Liver (tissue), 9 donors: ENCODE measurements around the gene PLXNB1. TPM values are rescaled to one million over a fixed set of nuclear protein-coding genes. Genes with fewer than 3 reads are reported as not detected.
"Not testable (repeated sequence)": the region's sequence is repeated elsewhere in the genome, so short reads cannot be mapped to it uniquely, and the experiment has no call there.

ENCODE experiments used
- DNase-seq: peaks from one replicate; pipeline ENCODE4 v3.0.0-alpha.2; 2017; ENCODE audit warnings: low spot score
- H3K27ac ChIP-seq, 2 donors: one replicate each; pipeline ENCODE4 v1.7.0; 2013; ENCODE audit warnings: inconsistent platforms in 2 of 2, low read length in 2 of 2, control low read depth in 1 of 2, low read depth in 1 of 2, mild to moderate bottlenecking in 1 of 2
- H3K27me3 ChIP-seq, 4 donors: one replicate each; pipeline versions ENCODE4 v1.6.1 to v1.7.0; 2013; ENCODE audit warnings: low read length in 3 of 4, inconsistent platforms in 1 of 4, mild to moderate bottlenecking in 1 of 4, moderate library complexity in 1 of 4; ENCODE audit not compliant: control insufficient read depth in 4 of 4, insufficient read depth in 4 of 4
- H3K36me3 ChIP-seq, 4 donors: one replicate each; pipeline versions ENCODE4 v1.6.1 to v1.7.0; 2013; ENCODE audit warnings: low read length in 3 of 4, mild to moderate bottlenecking in 3 of 4, low read depth in 1 of 4, moderate library complexity in 1 of 4; ENCODE audit not compliant: control insufficient read depth in 4 of 4, insufficient read depth in 3 of 4
- H3K4me1 ChIP-seq, 4 donors: one replicate each; pipeline versions ENCODE4 v1.6.1 to v1.7.0; 2013; ENCODE audit warnings: low read length in 3 of 4, mild to moderate bottlenecking in 3 of 4, moderate library complexity in 1 of 4; ENCODE audit not compliant: control insufficient read depth in 4 of 4, insufficient read depth in 4 of 4
- H3K4me3 ChIP-seq, 3 donors: one replicate each; pipeline versions ENCODE4 v1.6.1 to v1.7.0; 2013; ENCODE audit warnings: low read length in 3 of 3, control low read depth in 1 of 3, low read depth in 1 of 3, mild to moderate bottlenecking in 1 of 3
- H3K9ac ChIP-seq, 2 donors: one replicate each; pipeline ENCODE4 v1.7.0; 2013; ENCODE audit warnings: low read length in 2 of 2, mild to moderate bottlenecking in 2 of 2, moderate library complexity in 2 of 2, control low read depth in 1 of 2, low read depth in 1 of 2
- H3K9me3 ChIP-seq, 4 donors: one replicate each; pipeline versions ENCODE4 v1.6.1 to v1.7.0; 2013; ENCODE audit warnings: low read length in 3 of 4; ENCODE audit not compliant: control insufficient read depth in 4 of 4
- EGR1 ChIP-seq, 2 donors: IDR thresholded peaks; 2 replicates each; pipeline ENCODE4 v1.6.1; 2016 to 2018; ENCODE audit warnings: antibody characterized with exemption in 2 of 2, low read depth in 2 of 2
- FOXA1 ChIP-seq: IDR thresholded peaks from 2 replicates; pipeline ENCODE4 v1.6.1; 2016; ENCODE audit warnings: antibody characterized with exemption
- FOXA2 ChIP-seq: IDR thresholded peaks from 2 replicates; pipeline ENCODE4 v1.6.1; 2016; ENCODE audit warnings: antibody characterized with exemption
- GABPA ChIP-seq, 2 donors: IDR thresholded peaks in 1 of 2; conservative IDR thresholded peaks in 1 of 2; 2 replicates each; pipeline ENCODE4 v1.6.1; 2016; ENCODE audit warnings: antibody characterized with exemption in 2 of 2, mild to moderate bottlenecking in 1 of 2, moderate library complexity in 1 of 2
- HNF4A ChIP-seq, 2 donors: conservative IDR thresholded peaks; 2 replicates each; pipeline ENCODE4 v1.6.1; 2016; ENCODE audit warnings: antibody characterized with exemption in 2 of 2, mild to moderate bottlenecking in 2 of 2
- HNF4G ChIP-seq: IDR thresholded peaks from 2 replicates; pipeline ENCODE4 v1.6.1; 2016; ENCODE audit warnings: antibody characterized with exemption
- JUND ChIP-seq, 2 donors: IDR thresholded peaks; 2 replicates each; pipeline ENCODE4 v1.6.1; 2016; ENCODE audit warnings: antibody characterized with exemption in 2 of 2
- NR2F2 ChIP-seq: IDR thresholded peaks from 2 replicates; pipeline ENCODE4 v1.6.1; 2016; ENCODE audit warnings: antibody characterized with exemption
- RAD21 ChIP-seq, 2 donors: IDR thresholded peaks; 2 replicates each; pipeline ENCODE4 v1.6.1; 2016; ENCODE audit warnings: antibody characterized with exemption in 2 of 2, mild to moderate bottlenecking in 2 of 2
- RXRA ChIP-seq, 2 donors: IDR thresholded peaks; 2 replicates each; pipeline ENCODE4 v1.6.1; 2017 to 2018; ENCODE audit warnings: antibody characterized with exemption in 2 of 2, mild to moderate bottlenecking in 1 of 2
- SP1 ChIP-seq: IDR thresholded peaks from 2 replicates; pipeline ENCODE4 v1.6.1; 2018; ENCODE audit warnings: antibody characterized with exemption, mild to moderate bottlenecking
- TAF1 ChIP-seq: conservative IDR thresholded peaks from 2 replicates; pipeline ENCODE4 v1.6.1; 2016; ENCODE audit warnings: antibody characterized with exemption, mild to moderate bottlenecking
- YY1 ChIP-seq: IDR thresholded peaks from 2 replicates; pipeline ENCODE4 v1.6.1; 2016; ENCODE audit warnings: antibody characterized with exemption, mild to moderate bottlenecking
- WGBS: extraction: QIAGEN DNeasy Blood & Tissue Kit; methylation state at CpG from one replicate; pipeline ENCODE4 v1.1.7; 2013; 5-methylcytosine and 5-hydroxymethylcytosine counted together
- polyA plus RNA-seq, 2 donors: library from polyadenylated mRNA; stranded (reverse) in 1 of 2; unstranded in 1 of 2; fragments of 200-250 nt in 1 of 2; fragments of >200 nt in 1 of 2; fragmentation: Nextera tagmentation in 1 of 2; extraction: Ambion mirVana in 1 of 2; gene quantifications; one replicate each; pipeline versions ENCODE4 v1.2.1 to v1.2.3, GENCODE V29; 2013 to 2015
- total RNA-seq, 2 donors: library from RNA; depleted of rRNA; stranded (reverse); fragments of >200 nt; gene quantifications; one replicate each; pipeline ENCODE4 v1.2.3, GENCODE V29; 2014
- TF ChIP-seq, protein P1 (sequence below): IDR thresholded peaks from 2 replicates; pipeline ENCODE4 v1.6.1; 2016; ENCODE audit warnings: antibody characterized with exemption
- TF ChIP-seq, protein P2 (sequence below): fragments of 150-350 bp; IDR thresholded peaks from 2 replicates; pipeline ENCODE4 v1.5.1; 2017; ENCODE audit warnings: improper control_type of control experiment, low read depth, low read length; ENCODE audit not compliant: missing input control
- TF ChIP-seq, protein P3 (sequence below): IDR thresholded peaks from 2 replicates; pipeline ENCODE4 v1.6.1; 2016; ENCODE audit warnings: antibody characterized with exemption
- TF ChIP-seq, protein P4 (sequence below): IDR thresholded peaks from 2 replicates; pipeline ENCODE4 v1.6.1; 2016; ENCODE audit warnings: antibody characterized with exemption
- TF ChIP-seq, protein P5 (sequence below): IDR thresholded peaks from 2 replicates; pipeline ENCODE4 v1.6.1; 2016; ENCODE audit warnings: antibody characterized with exemption, mild to moderate bottlenecking
- donor health status: healthy.
- donor health status: healthy.
- donor health status: healthy.
- donor health status: healthy.
- donor health status: healthy.

The PLXNB1 gene
- total and polyA plus RNA-seq, 4 donors = 38.1 to 204 (median 72.9) TPM

DNA sequence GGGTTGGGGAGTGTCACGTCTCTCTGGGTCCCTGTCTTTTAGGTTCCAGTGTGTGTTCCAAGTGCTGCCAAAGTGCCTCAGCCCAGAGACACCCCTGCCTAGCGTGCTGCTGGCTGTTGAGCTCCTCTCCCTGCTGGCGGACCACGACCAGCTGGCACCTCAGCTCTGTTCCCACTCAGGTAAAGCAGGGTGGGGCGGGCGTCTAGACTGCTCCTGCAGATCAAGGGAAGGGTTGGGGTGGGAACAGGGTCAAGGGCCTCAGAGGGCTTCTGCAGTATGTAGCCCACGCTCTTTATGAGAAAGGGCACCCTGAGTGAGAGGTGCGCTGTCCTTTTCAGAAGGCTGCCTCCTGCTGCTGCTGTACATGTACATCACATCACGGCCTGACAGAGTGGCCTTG is 33.8 kb upstream of the PLXNB1 start (continued):
- no peak for TF ChIP-seq RAD21 (IDR thresholded peaks at IDR 0.05)
- TF ChIP-seq SP1 = no peak
- no peak for TF ChIP-seq GABPA (IDR thresholded peaks at IDR 0.05 in 1 of 2, conservative IDR thresholded peaks at IDR 0.05 in 1 of 2)

DNA sequence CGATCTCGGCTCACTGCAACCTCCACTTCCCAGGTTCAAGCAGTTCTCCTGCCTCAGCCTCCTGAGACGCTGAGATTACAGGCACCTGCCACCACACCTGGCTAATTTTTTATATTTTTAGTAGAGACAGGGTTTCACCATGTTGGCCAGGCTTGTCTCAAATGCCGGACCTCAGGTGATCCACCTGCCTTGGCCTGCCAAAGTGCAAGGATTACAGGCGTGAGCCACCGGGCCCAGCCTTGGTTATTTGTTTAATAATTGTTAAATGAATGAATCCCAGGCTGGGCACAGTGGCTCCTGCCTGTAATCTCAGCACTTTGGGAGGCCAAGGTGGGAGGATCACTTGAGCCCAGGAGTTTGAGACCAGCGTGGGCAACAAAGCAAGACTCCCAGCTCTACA is 31.9 kb upstream of the PLXNB1 start:
- H3K27me3 ChIP-seq, H3K4me3 ChIP-seq, H3K9ac ChIP-seq, DNase-seq, H3K27ac ChIP-seq, H3K9me3 ChIP-seq: not testable (repeated sequence)
- peaks cover 6 to 34% (median 31%) of the 10 kb centered on the region in 4 donors for H3K36me3 ChIP-seq
- WGBS = 83% methylated on average over 7 of the region's 7 CpGs
- peaks cover 0 to 18% (median 7%) of the 10 kb centered on the region in 4 donors for H3K4me1 ChIP-seq

DNA sequence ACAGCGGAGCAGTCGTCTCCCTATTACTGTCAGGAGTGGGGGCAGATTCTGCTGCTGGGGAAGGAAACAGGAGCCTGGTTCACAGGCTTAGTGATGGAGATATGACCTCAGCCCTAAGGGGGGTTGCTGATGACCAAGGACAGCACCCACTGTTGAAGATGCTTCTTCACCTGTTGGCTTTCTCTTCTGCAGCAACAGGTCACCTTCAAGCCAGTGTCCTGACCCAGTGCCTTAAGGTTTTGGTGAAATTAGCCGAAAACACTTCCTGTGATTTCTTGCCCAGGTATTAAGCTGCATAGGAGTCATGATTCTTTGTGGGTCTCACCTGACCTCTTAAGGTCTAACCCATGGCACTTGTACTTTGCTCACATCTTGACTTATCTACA is 30.6 kb upstream of the PLXNB1 start:
- no peak overlapping the region for H3K4me3 ChIP-seq
- H3K9ac ChIP-seq = no peak overlapping the region
- H3K27me3 ChIP-seq = no peaks in the 10 kb centered on the region
- H3K9me3 ChIP-seq = no peaks in the 10 kb centered on the region
- H3K36me3 ChIP-seq = peaks cover 9 to 38% (median 33%) of the 10 kb centered on the region in 4 donors
- 96% methylated on average over 3 of the region's 3 CpGs for WGBS
- TF ChIP-seq EGR1 (IDR thresholded peaks at IDR 0.05; ENCODE audit: low read depth in 2 of 2) = no peak
- TF ChIP-seq FOXA1 = no peak
- TF ChIP-seq RAD21 (IDR thresholded peaks at IDR 0.05) = no peak
- TF ChIP-seq SP1 = no peak
- TF ChIP-seq YY1 = no peak
- TF ChIP-seq, protein P1, sequence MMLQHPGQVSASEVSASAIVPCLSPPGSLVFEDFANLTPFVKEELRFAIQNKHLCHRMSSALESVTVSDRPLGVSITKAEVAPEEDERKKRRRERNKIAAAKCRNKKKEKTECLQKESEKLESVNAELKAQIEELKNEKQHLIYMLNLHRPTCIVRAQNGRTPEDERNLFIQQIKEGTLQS = no peak
- TF ChIP-seq TAF1 = no peak
- TF ChIP-seq, protein P2, sequence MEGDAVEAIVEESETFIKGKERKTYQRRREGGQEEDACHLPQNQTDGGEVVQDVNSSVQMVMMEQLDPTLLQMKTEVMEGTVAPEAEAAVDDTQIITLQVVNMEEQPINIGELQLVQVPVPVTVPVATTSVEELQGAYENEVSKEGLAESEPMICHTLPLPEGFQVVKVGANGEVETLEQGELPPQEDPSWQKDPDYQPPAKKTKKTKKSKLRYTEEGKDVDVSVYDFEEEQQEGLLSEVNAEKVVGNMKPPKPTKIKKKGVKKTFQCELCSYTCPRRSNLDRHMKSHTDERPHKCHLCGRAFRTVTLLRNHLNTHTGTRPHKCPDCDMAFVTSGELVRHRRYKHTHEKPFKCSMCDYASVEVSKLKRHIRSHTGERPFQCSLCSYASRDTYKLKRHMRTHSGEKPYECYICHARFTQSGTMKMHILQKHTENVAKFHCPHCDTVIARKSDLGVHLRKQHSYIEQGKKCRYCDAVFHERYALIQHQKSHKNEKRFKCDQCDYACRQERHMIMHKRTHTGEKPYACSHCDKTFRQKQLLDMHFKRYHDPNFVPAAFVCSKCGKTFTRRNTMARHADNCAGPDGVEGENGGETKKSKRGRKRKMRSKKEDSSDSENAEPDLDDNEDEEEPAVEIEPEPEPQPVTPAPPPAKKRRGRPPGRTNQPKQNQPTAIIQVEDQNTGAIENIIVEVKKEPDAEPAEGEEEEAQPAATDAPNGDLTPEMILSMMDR = no peak
- TF ChIP-seq HNF4A (conservative IDR thresholded peaks at IDR 0.05) = no peak
- no peak for TF ChIP-seq FOXA2
- TF ChIP-seq RXRA (IDR thresholded peaks at IDR 0.05) = no peak
- TF ChIP-seq, protein P3, sequence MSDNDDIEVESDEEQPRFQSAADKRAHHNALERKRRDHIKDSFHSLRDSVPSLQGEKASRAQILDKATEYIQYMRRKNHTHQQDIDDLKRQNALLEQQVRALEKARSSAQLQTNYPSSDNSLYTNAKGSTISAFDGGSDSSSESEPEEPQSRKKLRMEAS = no peak
- TF ChIP-seq GABPA (IDR thresholded peaks at IDR 0.05 in 1 of 2, conservative IDR thresholded peaks at IDR 0.05 in 1 of 2) = no peak
- TF ChIP-seq, protein P4, sequence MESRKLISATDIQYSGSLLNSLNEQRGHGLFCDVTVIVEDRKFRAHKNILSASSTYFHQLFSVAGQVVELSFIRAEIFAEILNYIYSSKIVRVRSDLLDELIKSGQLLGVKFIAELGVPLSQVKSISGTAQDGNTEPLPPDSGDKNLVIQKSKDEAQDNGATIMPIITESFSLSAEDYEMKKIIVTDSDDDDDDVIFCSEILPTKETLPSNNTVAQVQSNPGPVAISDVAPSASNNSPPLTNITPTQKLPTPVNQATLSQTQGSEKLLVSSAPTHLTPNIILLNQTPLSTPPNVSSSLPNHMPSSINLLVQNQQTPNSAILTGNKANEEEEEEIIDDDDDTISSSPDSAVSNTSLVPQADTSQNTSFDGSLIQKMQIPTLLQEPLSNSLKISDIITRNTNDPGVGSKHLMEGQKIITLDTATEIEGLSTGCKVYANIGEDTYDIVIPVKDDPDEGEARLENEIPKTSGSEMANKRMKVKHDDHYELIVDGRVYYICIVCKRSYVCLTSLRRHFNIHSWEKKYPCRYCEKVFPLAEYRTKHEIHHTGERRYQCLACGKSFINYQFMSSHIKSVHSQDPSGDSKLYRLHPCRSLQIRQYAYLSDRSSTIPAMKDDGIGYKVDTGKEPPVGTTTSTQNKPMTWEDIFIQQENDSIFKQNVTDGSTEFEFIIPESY = no peak
- no peak for TF ChIP-seq HNF4G
- no peak for TF ChIP-seq NR2F2
- no peak for TF ChIP-seq JUND (IDR thresholded peaks at IDR 0.05)
- TF ChIP-seq, protein P5, sequence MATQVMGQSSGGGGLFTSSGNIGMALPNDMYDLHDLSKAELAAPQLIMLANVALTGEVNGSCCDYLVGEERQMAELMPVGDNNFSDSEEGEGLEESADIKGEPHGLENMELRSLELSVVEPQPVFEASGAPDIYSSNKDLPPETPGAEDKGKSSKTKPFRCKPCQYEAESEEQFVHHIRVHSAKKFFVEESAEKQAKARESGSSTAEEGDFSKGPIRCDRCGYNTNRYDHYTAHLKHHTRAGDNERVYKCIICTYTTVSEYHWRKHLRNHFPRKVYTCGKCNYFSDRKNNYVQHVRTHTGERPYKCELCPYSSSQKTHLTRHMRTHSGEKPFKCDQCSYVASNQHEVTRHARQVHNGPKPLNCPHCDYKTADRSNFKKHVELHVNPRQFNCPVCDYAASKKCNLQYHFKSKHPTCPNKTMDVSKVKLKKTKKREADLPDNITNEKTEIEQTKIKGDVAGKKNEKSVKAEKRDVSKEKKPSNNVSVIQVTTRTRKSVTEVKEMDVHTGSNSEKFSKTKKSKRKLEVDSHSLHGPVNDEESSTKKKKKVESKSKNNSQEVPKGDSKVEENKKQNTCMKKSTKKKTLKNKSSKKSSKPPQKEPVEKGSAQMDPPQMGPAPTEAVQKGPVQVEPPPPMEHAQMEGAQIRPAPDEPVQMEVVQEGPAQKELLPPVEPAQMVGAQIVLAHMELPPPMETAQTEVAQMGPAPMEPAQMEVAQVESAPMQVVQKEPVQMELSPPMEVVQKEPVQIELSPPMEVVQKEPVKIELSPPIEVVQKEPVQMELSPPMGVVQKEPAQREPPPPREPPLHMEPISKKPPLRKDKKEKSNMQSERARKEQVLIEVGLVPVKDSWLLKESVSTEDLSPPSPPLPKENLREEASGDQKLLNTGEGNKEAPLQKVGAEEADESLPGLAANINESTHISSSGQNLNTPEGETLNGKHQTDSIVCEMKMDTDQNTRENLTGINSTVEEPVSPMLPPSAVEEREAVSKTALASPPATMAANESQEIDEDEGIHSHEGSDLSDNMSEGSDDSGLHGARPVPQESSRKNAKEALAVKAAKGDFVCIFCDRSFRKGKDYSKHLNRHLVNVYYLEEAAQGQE = no peak
- no peak overlapping the region for H3K27ac ChIP-seq
- no peak for DNase-seq
- H3K4me1 ChIP-seq = peaks cover 0 to 6% (median 1%) of the 10 kb centered on the region in 4 donors
